Lower leg skin (tissue), 3 donors: Measurements from ENCODE around the gene TP73.

Source experiments
- POLR2A ChIP-seq, 2 donors: fragments of 450-650 bp; IDR thresholded peaks; one replicate each; pipeline ENCODE4 v1.6.1; 2016 to 2017; ENCODE audit warnings: antibody characterized with exemption in 2 of 2, mild to moderate bottlenecking in 1 of 2, moderate library complexity in 1 of 2
- TF ChIP-seq, protein P1 (sequence below), 3 donors: fragments of 450-650 bp; IDR thresholded peaks; one replicate each; pipeline ENCODE4 v1.5.1; 2016; ENCODE audit warnings: antibody characterized with exemption in 3 of 3, mild to moderate bottlenecking in 3 of 3, moderate library complexity in 2 of 3

DNA sequence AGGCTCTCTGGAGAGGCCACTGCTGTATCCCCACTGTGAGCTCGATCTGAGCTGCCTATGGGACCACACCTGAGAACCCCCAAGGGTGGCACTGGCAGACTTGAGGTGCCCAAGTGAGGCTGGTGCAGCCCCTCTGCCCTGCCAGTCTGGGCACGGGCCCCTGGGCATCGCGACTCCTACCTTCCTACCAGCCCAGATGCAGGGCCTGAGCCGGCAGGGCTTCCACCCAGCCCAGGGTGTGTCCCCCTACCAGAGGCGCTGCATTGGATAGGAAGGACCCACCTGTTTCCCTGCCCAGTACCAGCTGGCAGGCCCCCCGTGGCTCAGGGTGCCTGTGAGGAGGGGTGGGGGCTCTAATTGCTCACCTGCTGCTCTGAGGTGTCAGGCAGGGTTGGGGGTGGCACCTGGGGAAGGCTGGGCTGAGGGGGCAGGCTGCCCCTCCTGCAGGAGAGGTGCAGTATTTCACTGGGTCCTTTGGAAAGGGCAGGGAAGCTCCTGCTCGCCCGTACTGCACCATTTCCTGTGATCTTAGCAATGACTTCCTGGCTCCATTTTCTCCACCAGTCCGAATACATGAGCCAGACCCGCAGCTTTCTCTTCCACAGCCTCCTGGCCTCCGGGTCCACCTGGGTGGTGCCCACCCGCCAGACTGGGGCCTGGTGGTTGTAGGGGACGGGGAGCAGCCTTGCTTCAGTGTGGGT lies 11.8 kb downstream of the TP73 start:
- TF ChIP-seq, protein P1, sequence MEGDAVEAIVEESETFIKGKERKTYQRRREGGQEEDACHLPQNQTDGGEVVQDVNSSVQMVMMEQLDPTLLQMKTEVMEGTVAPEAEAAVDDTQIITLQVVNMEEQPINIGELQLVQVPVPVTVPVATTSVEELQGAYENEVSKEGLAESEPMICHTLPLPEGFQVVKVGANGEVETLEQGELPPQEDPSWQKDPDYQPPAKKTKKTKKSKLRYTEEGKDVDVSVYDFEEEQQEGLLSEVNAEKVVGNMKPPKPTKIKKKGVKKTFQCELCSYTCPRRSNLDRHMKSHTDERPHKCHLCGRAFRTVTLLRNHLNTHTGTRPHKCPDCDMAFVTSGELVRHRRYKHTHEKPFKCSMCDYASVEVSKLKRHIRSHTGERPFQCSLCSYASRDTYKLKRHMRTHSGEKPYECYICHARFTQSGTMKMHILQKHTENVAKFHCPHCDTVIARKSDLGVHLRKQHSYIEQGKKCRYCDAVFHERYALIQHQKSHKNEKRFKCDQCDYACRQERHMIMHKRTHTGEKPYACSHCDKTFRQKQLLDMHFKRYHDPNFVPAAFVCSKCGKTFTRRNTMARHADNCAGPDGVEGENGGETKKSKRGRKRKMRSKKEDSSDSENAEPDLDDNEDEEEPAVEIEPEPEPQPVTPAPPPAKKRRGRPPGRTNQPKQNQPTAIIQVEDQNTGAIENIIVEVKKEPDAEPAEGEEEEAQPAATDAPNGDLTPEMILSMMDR (IDR thresholded peaks at IDR 0.05) = no peak
- no peak for TF ChIP-seq POLR2A (IDR thresholded peaks at IDR 0.05)
